H1 (cell line): ENCODE data around the gene RENBP. TPM values are rescaled to one million over a fixed set of nuclear protein-coding genes. Genes with fewer than 3 reads are reported as not detected.

Experiments used
- CHD1 ChIP-seq: IDR thresholded peaks from 2 replicates; pipeline ENCODE4 v1.6.1; 2012; ENCODE audit warnings: low read depth, low read length, improper control_type of control experiment
- HDAC6 ChIP-seq: IDR thresholded peaks from one replicate; pipeline ENCODE4 v1.7.1; 2012; ENCODE audit warnings: low read depth, mild to moderate bottlenecking, inconsistent platforms, low read length, moderate library complexity
- JUN ChIP-seq: IDR thresholded peaks from 2 replicates; pipeline ENCODE4 v1.6.1; 2011; ENCODE audit warnings: low read depth, mild to moderate bottlenecking, improper control_type of control experiment, low read length
- KDM1A ChIP-seq: fragments of 200-600, 300-600 bp; sonication (generic); IDR thresholded peaks from 2 replicates; pipeline ENCODE4 v1.7.1; 2016; ENCODE audit warnings: mild to moderate bottlenecking, low read length, borderline replicate concordance
- RBBP5 ChIP-seq: IDR thresholded peaks from 2 replicates; pipeline ENCODE4 v1.7.1; 2012; ENCODE audit warnings: low read depth, mild to moderate bottlenecking, inconsistent platforms, low read length, moderate library complexity, borderline replicate concordance
- YY1 ChIP-seq: IDR thresholded peaks from 2 replicates; pipeline ENCODE4 v1.6.1; 2011; ENCODE audit warnings: low read depth, mild to moderate bottlenecking, low read length
- polyA plus RNA-seq, 7 experiments: library from polyadenylated mRNA; depleted of rRNA in 3 of 7; stranded (reverse) in 5 of 7; unstranded in 2 of 7; fragments of >200 nt in 5 of 7; fragments of 200-250 nt in 2 of 7; gene quantifications; 1 replicate in 5 of 7; 2 replicates in 1 of 7; 4 replicates in 1 of 7; pipeline versions ENCODE4 v1.2.1 to v1.2.3, GENCODE V29; 2011 to 2013; ENCODE audit warnings: missing spikeins in 2 of 7, mixed read lengths in 2 of 7
- total RNA-seq: library from RNA; stranded (reverse); fragmentation: NEBNext Ultra II Directional; extraction: Animal tissue kit (Norgen Biotek cat#: 25700); gene quantifications from 2 replicates; pipeline ENCODE4 v1.2.1, GENCODE V29; 2021

Gene RENBP
- total and polyA plus RNA-seq, 2 of the 8 experiments (the other 6 are each of a cell fraction or from before 2014, with no cell fraction given) = 12.4 to 21.8 TPM

DNA sequence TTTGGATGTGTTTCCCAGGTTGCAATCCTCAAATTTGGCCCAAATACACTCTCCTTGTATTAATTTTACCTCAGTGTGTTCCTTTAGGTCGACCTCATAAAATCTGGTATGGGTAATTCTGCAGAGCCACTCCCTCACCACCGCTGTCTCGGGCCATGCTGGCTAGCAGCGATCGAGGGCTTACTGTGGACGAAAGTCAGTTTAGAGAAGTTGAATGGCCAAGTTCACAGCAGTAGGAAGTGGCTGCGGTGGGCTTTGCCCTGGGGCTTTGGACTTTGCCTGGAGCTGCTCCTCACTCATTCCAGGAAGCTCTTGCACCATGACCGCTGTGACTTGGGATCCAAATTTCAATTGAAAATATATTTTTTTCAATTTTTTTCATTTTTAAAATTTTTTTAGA, 47.7 kb upstream of the RENBP start (continued):
- no peak for TF ChIP-seq KDM1A
- no peak for TF ChIP-seq RBBP5
- no peak for TF ChIP-seq HDAC6
- TF ChIP-seq CHD1 = no peak
- TF ChIP-seq YY1 = no peak
- TF ChIP-seq JUN = no peak
